Activated CD8-positive, alpha-beta memory T cell treated with anti-CD3 and anti-CD28 coated beads for 1 hour (primary cell): ENCODE data around the gene HECTD2.
"Not testable (repeated sequence)": the region's sequence is repeated elsewhere in the genome, so short reads cannot be mapped to it uniquely, and the experiment has no call there.

ENCODE experiments used
- DNase-seq, 2 donors: peaks; one replicate each; pipeline ENCODE4 v3.0.0-alpha.2; 2020; ENCODE audit warnings: low read depth in 1 of 2; ENCODE audit errors: extremely low read depth in 1 of 2

The HECTD2 gene

GRCh38 chr10:91536733-91537132, 126.6 kb downstream of the HECTD2 start:
- DNase-seq = no peak

GRCh38 chr10:91537614-91538383, 127.7 kb downstream of the HECTD2 start:
- no peak for DNase-seq

- DNase-seq = no peak
Measured at GRCh38 chr10:91539930-91540329, 129.8 kb downstream of the HECTD2 start.

- no peak for DNase-seq
Measured at GRCh38 chr10:91540733-91541132, 130.6 kb downstream of the HECTD2 start.

GRCh38 chr10:91541481-91541880, 131.3 kb downstream of the HECTD2 start:
- no peak for DNase-seq

GRCh38 chr10:91545384-91545783, 135.2 kb downstream of the HECTD2 start:
- no peak for DNase-seq

GRCh38 chr10:91545838-91546237, 135.7 kb downstream of the HECTD2 start:
- no peak for DNase-seq

- DNase-seq = no peak
Measured at GRCh38 chr10:91549262-91549661, 139.1 kb downstream of the HECTD2 start.

GRCh38 chr10:91550021-91550420, 139.9 kb downstream of the HECTD2 start:
- no peak for DNase-seq

- no peak for DNase-seq
Measured at GRCh38 chr10:91551856-91552255, 141.7 kb downstream of the HECTD2 start.

- no peak for DNase-seq
Measured at GRCh38 chr10:91552274-91553095, 142.3 kb downstream of the HECTD2 start.

GRCh38 chr10:91555455-91555854, 145.3 kb downstream of the HECTD2 start:
- no peak for DNase-seq

- DNase-seq = no peak
Measured at GRCh38 chr10:91556691-91557566, 146.8 kb downstream of the HECTD2 start.

GRCh38 chr10:91557651-91558111, 147.5 kb downstream of the HECTD2 start:
- no peak for DNase-seq

- no peak for DNase-seq
Measured at GRCh38 chr10:91558473-91558872, 148.3 kb downstream of the HECTD2 start.

GRCh38 chr10:91559169-91559568, 149.0 kb downstream of the HECTD2 start:
- DNase-seq = no peak

GRCh38 chr10:91559750-91560149, 149.6 kb downstream of the HECTD2 start:
- DNase-seq = no peak

- DNase-seq = not testable (repeated sequence)
Measured at GRCh38 chr10:91560827-91561226, 150.7 kb downstream of the HECTD2 start.

GRCh38 chr10:91562839-91563581, 152.9 kb downstream of the HECTD2 start:
- DNase-seq = no peak

GRCh38 chr10:91564026-91564425, 153.9 kb downstream of the HECTD2 start:
- no peak for DNase-seq
